T-helper 22 cell (primary cell): ENCODE data around the gene PDIK1L.

ENCODE experiments used
- DNase-seq: peaks from one replicate; pipeline ENCODE4 v3.0.0-alpha.2; 2020; ENCODE audit warnings: low read depth

PDIK1L gene

GRCh38 chr1:26122988-26123973 lies 11.7 kb downstream of the PDIK1L start:
- DNase-seq: no peak

DNA sequence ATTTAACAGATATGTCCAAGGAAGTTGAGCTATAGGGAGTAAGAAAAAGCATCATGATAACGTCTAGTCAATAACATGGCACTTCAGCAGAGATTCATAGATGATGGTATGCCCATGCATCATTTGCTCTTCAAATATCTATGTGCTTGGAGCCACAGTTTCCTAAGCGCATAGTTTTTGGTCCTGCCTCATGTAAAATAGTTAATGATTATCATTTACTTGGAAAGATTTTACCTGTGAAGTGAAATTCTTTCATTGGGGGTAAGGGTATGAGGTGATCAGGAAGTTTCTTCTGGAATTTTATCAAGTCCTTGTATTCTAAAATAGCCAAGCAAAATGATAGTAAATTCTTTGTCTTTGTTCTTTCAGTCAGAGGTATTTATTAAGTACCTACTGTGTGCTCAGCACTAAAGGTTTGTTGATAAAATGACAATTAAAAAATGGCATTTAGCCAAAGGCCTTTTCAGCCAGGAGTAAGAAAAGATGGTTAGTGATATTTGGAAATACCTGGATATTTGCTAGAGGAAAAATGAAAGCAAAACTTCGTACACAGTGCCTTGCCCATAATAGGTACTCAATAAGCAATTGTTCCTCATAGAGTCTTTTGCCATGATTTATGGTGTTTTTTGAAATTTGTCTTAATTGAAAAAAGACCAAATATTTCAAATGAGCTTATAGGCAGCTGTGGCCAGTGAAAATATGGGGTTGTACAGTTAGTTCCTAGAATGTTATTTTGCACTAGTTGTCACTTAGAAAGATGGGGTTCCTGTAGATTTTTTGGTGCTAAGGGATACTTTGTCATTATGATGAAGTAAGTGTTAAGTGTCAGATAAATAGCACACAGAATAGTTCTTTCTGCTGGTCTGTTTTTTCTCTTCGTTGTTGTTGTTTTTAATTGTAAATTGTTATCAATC lies 13.1 kb downstream of the PDIK1L start:
- no peak for DNase-seq

DNA sequence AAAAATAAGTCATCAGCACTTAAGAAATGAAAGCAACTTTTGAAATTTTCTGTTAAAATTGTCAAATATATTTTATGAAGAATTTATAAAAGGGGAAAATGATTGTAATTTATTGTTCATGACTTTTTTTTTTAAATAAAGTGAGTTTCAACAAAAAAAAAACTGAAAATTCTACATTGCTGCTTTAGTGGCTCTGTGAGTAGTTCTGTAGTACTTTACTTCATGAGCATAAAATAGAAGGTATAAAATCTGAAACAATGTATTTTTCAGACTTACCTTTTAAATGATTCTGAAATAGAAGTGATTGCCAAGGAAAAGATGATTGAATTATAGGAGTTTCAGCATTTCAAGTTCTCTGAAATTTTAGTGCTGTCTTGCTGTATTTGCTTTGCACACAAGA lies 13.8 kb downstream of the PDIK1L start:
- DNase-seq: no peak

GRCh38 chr1:26125946-26126320 lies 14.3 kb downstream of the PDIK1L start:
- no peak for DNase-seq

DNA sequence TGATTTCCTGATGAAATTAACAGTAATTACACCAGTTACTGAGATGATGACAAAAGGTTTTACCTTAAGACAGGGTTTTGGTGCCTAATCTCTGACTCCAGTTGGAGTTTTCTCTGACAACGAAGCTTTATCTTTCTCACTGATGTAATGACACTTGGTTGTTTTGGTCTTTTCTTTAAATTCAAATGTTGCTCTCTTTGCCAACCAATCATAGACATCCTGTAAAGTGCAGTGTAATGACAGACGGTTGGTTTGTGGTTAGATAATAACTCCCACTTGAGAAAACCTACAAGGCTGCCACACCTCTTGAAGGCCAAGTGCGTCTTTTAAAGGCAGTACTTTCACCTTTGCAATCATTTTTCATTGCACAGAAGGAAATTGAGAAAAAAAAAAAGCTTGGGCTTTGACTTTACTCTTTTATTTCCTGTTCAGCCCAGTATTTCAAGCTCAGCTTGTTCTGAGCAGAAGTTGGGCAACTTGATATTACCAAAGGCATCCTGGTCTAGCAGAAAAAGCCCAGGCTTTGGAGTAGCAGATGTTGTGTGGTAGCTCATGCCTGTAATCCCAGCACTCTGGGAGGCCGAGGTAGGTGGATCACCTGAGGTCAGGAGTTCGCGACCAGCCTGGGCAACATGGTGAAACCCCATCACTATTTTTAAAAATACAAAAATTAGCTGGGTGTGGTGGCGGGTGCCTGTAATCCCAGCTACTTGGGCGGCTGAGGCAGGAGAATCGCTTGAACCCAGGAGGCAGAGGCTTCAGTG lies 14.9 kb downstream of the PDIK1L start:
- DNase-seq: peak; percentile 60

DNA sequence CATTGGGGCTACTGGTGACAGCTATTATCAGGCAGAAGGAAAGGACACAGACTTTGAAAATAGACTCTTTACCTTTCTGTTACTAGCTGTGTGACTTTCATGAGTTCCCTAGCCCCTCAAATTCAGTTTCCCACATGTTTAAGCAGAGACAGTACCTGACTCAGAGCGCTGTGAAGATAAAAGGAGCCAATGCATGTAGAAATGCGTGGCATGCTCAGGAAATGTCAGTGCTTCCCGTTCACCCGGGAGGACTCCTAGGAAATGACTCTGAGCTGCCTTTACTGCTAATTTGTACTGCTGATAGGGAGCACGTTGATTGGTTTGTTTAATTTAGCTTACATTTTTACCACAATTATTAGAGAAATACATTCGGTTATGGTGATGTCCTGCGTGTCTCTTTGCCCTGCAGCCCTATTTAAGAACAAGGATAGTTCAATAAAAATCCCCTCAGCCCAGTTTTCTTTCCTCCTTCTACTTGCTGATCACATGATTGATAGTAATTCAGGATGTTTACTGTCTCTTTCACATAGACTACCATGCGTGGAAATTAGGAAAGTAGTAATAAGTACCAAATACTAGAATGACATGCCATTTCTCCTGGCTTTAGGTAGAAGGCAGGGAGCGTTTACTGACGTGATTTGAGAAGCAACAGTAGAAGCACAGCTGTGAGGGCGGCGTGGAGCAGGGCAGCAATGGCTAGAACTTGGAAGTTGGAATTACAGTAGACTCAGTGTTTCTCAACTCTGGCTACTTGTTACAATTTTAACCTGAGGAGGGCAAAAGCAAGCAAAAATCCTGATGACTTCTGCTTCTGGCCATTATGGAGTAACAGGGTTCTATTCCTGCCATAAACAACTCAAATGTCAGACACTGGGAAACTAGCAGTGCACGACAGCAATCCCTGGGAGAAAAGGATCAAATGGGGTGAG lies 15.9 kb downstream of the PDIK1L start:
- peak; percentile 9 for DNase-seq

- no peak for DNase-seq
These were observed 18.2 kb downstream of the PDIK1L start for GRCh38 chr1:26129778-26130177.

GRCh38 chr1:26130695-26131094 lies 19.1 kb downstream of the PDIK1L start:
- DNase-seq: no peak

- DNase-seq: no peak
These were observed 20.7 kb downstream of the PDIK1L start for GRCh38 chr1:26132128-26132833.

- DNase-seq: no peak
These were observed 21.2 kb downstream of the PDIK1L start for GRCh38 chr1:26132834-26133167.

DNA sequence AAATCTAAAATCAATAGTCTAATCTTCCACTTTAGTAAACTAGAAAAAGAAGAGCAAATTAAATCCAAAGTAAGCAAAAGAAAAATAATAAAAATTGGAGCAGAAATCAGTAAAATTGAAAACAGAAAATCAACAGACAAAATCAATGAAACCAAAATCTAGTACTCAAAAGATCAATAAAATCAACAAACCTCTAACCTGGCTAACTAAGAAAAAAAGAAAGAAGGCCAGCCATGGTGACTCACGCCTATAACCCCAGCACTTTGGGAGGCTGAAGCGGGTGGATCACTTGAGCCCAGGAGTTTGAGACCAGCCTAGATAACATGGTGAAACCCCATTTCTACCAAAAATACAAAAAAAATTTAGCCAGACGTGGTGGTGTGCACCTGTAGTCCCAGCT lies 22.8 kb downstream of the PDIK1L start:
- DNase-seq: no peak

DNA sequence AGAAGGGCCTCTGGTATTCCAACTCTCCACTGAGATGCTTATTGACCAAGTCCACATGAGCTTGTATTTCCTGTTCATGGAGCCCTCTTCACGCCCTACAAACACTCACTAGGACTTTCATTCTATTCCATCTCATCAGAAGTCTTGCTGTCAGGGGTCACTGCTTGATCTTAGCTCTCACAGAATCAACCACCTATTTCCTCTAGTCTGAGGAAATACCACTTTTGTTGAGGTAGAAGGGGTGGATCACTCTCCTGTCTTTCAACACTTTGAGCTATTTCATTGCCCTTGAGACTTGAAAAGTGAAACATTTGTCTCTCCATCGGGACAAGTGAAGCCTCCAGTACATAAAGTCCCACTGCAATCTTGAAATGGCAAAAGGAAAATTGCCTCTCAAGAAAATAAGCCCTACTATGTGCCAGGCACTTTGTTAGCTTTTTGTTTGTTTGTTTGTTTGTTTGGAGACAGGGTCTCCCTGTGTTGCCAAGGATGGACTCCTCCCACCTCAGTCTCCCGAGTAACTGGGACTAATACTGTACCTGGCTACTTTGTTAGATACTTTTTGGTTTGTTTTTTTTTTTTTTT lies 27.4 kb downstream of the PDIK1L start:
- DNase-seq: no peak

DNA sequence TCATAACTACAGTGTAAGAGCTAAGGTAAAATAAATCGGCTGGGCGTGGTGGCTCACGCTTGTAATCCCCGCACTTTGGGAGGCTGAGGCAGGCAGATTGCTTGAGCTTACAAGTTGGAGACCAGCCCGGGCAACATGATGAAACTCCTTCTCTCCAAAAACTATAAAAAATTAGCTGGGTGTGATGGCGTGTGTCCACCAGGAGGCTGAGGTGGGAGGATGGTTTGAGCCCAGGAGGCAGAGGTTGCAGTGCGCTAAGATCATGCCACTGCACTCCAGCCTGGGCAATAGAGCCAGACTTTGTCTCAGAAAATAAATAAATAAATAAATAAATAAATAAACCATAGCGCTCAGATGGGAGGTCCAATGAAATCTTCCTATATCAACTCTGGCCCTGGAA lies 30.5 kb downstream of the PDIK1L start:
- no peak for DNase-seq

DNA sequence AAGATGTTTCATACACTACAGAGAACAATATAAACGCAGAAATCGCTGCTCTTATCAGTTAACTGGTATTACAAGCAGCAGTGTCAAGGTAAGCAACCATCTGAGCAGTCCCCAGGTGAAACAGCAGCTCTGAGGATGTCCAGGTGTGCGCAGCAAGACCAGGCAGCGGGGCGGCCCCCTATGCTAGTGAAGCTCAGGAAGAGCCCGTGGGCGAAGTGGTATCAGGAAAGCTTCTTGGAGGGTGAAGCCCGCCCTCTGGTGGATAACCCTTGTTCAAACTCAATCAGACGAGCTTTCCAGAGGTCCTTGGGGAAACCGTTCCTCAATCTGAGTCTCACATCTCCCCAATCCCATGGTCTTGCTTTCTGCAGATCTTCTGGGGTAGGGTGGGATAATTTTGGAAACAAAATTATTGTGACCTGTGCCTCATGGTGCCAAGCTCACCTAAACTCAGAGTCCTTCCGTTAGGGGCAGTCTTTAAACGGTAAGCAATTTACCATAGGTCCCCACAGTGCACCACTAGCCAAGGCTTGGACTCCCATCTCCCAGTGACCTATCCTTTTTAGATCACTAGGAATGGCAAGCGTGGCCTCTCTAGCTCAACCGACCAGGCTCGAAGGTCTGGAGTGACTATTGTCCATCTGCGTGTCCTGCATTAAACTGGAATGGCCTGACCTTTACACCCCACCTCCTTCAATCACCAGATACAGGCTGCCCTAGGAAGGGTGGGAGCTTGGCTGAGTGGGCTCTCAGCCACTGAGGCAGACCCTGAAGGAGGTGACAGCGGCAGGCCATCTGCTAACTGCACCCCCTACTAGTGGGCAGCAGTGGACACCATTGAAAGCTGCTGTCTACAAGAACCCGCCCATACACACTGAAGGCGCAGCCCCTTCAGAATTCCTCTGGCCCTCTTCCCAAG lies 33.7 kb downstream of the PDIK1L start:
- DNase-seq: peak; percentile 57

GRCh38 chr1:26145960-26146294 lies 34.3 kb downstream of the PDIK1L start:
- DNase-seq: no peak

- DNase-seq: no peak
These were observed 37.3 kb downstream of the PDIK1L start for GRCh38 chr1:26148887-26149286.

DNA sequence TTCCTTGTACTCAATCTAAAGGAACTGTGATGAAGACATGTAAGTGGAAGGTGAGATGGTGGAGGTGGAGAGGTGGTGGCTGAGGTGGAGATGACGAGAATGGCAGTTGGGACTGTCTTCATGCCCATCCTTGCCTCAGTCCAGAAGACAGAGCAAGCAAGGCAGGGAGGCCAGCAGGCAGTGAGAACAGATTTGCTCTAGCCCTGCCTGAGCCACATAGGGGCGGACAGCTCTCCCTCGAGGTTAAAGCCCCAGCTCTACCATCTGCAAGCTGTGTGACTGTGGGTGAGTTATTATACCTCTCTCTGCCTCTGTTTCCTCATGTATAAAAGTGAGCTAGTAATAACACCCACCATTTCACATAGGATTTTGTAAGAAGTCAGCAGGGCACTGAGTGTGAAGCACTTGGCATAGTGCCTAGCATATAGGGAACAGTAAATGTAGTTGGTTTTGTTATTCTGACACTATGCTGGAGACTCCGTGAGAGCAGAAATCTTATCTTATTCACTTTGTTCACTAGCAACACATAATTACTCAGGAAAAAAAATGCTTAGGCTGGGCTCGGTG lies 42.4 kb downstream of the PDIK1L start:
- DNase-seq: no peak

GRCh38 chr1:26154750-26155149 lies 43.1 kb downstream of the PDIK1L start:
- DNase-seq: no peak
